Camera-type eye (tissue), 1 donor: ENCODE measurements around the gene INSM2. TPM values are rescaled to one million over a fixed set of nuclear protein-coding genes. Genes with fewer than 3 reads are reported as not detected.

ENCODE experiments used
- total RNA-seq: library from RNA; depleted of rRNA; stranded (reverse); fragments of >200 nt; gene quantifications from one replicate; pipeline ENCODE4 v1.2.3, GENCODE V29; 2014

Gene INSM2, protein sequence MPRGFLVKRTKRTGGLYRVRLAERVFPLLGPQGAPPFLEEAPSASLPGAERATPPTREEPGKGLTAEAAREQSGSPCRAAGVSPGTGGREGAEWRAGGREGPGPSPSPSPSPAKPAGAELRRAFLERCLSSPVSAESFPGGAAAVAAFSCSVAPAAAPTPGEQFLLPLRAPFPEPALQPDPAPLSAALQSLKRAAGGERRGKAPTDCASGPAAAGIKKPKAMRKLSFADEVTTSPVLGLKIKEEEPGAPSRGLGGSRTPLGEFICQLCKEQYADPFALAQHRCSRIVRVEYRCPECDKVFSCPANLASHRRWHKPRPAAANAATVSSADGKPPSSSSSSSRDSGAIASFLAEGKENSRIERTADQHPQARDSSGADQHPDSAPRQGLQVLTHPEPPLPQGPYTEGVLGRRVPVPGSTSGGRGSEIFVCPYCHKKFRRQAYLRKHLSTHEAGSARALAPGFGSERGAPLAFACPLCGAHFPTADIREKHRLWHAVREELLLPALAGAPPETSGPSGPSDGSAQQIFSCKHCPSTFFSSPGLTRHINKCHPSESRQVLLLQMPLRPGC
- total RNA-seq, result 24.3 TPM

DNA sequence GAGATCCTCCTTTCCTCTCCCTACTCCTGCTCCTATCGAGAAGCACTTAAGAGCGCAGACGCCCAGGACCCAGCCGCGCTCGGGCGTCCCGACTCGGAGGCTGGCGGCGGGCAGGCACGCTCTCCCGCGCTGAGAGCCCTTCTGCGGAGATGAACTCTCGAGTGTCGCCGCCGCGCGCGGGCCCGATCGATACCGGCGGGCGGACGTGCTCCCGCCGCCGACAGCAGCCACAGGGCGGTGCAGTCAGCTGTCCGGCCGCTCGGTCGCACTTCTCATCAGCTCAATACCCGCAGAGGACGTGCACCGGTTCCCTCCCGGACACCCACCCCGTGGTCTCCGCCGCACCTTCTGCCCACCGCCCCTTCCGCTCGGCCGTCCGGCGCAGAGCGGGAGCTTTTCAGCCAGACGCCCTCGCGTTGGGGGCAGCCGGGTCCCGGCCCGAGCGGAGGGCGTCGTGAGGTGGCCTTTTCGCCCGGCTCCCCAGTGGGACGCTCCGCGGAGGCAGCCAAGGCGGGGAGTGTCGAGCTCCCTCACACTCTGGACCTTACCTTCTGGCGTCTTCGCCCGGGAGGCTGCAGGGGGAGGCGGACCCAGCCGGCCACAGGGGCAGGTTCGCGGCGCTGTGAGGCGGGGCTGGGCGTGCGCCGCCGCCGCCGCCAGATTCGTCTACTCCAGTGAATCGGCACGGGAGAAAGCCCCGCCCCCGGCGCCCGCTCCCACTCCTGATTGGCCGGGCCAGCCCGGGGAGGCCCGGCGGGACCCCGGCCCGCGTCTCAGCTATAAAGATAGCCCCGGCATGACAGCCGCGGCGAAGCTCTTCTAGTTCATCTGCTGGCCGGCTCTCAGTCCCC lies at the start of gene INSM2:
TSS of gene INSM2 (plus strand) at position 808 of the 851 bp plus-strand sequence. CDS start 89 bp downstream, outside the sequence.

Other genes with a start within 250 kb of the INSM2 start
- 141 TPM for gene PSMA6, start 241.8 kb upstream of the INSM2 start, total RNA-seq
- gene NFKBIA, start 129.4 kb upstream of the INSM2 start, total RNA-seq, result 149 TPM